ENCODE results near the gene GNG8.

Gene GNG8

DNA sequence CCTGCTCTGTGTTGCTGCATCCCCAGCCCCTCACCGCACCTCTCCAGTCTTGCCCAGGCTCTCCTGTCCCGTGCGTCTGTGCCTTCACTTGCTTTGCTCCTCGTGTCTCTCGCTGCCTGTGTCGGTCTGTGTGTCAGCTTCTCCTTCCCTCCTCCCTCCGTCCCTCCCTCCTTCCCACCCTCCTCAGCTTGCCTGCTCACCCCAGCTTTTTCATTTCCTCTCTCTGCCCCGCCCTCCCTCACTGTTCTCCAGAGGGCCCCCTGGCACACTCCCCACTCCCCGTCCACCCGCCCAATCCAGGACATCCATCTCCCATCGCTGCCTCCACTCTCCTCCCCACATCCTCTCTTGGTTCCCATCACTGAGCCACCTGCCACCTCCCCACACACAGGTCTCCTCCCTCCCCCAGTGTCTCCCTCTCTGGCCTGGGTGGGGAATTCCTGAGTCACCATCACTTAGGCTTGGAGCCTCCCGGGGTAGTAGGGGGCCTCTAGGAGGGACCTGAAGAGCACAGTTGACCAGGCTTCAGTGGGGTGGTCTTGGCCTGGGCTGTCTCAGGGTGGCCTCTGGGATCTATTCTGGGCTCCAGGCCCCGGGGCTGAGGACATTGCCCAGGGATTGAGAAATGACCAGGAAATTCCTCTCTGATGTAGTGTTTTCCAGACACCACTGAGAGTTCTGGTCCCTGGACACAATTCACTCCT is 10.9 kb downstream of the GNG8 start, which contains the start of gene PTGIR:
Gene PTGIR (minus strand): TSS at position 132 of the 704 bp plus-strand sequence. CDS start 864 bp downstream, outside the sequence.
- Histone ChIP-seq H3K36me3 (no peaks in the 10 kb centered on the region), H3K4me1 (ENCODE audit: control insufficient read depth in 1 of 2, insufficient read depth in 1 of 2, low read depth in 1 of 2, low read length in 1 of 2) (peaks cover 0 to 2% of the 10 kb centered on the region in 2 experiments), H3K4me3 (ENCODE audit: low read depth in 1 of 2, low read length in 1 of 2) (no peak within 1 kb of the TSS), H3K27me3 (peaks cover 29% of the 10 kb centered on the region), H3K9me3 (no peaks in the 10 kb centered on the region), H3K27ac (no peak within 1 kb of the TSS)
- TF ChIP-seq, protein P1, sequence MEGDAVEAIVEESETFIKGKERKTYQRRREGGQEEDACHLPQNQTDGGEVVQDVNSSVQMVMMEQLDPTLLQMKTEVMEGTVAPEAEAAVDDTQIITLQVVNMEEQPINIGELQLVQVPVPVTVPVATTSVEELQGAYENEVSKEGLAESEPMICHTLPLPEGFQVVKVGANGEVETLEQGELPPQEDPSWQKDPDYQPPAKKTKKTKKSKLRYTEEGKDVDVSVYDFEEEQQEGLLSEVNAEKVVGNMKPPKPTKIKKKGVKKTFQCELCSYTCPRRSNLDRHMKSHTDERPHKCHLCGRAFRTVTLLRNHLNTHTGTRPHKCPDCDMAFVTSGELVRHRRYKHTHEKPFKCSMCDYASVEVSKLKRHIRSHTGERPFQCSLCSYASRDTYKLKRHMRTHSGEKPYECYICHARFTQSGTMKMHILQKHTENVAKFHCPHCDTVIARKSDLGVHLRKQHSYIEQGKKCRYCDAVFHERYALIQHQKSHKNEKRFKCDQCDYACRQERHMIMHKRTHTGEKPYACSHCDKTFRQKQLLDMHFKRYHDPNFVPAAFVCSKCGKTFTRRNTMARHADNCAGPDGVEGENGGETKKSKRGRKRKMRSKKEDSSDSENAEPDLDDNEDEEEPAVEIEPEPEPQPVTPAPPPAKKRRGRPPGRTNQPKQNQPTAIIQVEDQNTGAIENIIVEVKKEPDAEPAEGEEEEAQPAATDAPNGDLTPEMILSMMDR (IDR thresholded peaks at IDR 0.05) = no peak

GRCh38 chr19:46623915-46624502 is 12.0 kb downstream of the GNG8 start:
- H3K4me3 ChIP-seq (ENCODE audit: low read depth in 1 of 2, low read length in 1 of 2) = no peak overlapping the region
- H3K36me3 ChIP-seq = no peaks in the 10 kb centered on the region
- TF ChIP-seq, protein P1 (IDR thresholded peaks at IDR 0.05) = no peak
- peaks cover 3 to 9% of the 10 kb centered on the region in 2 experiments for H3K4me1 ChIP-seq (ENCODE audit: control insufficient read depth in 1 of 2, insufficient read depth in 1 of 2, low read depth in 1 of 2, low read length in 1 of 2)
- H3K27me3 ChIP-seq = peaks cover 35% of the 10 kb centered on the region
- no peak overlapping the region for H3K27ac ChIP-seq
- H3K9me3 ChIP-seq = no peaks in the 10 kb centered on the region

- peaks cover 3 to 12% of the 10 kb centered on the region in 2 experiments for H3K4me1 ChIP-seq (ENCODE audit: control insufficient read depth in 1 of 2, insufficient read depth in 1 of 2, low read depth in 1 of 2, low read length in 1 of 2)
- H3K36me3 ChIP-seq = no peaks in the 10 kb centered on the region
- TF ChIP-seq, protein P1 (IDR thresholded peaks at IDR 0.05) = no peak
- no peak overlapping the region for H3K27ac ChIP-seq
- peaks cover 41% of the 10 kb centered on the region for H3K27me3 ChIP-seq
- no peak overlapping the region for H3K4me3 ChIP-seq (ENCODE audit: low read depth in 1 of 2, low read length in 1 of 2)
- H3K9me3 ChIP-seq = no peaks in the 10 kb centered on the region
These were observed 13.9 kb downstream of the GNG8 start for GRCh38 chr19:46622118-46622446.

GRCh38 chr19:46621191-46622117 is 14.5 kb downstream of the GNG8 start:
- Histone ChIP-seq H3K36me3 (no peaks in the 10 kb centered on the region), H3K9me3 (no peaks in the 10 kb centered on the region), H3K4me1 (ENCODE audit: control insufficient read depth in 1 of 2, insufficient read depth in 1 of 2, low read depth in 1 of 2, low read length in 1 of 2) (peaks cover 3 to 12% of the 10 kb centered on the region in 2 experiments), H3K4me3 (ENCODE audit: low read depth in 1 of 2, low read length in 1 of 2) (no peak overlapping the region), H3K27me3 (peaks cover 45% of the 10 kb centered on the region), H3K27ac (no peak overlapping the region)
- TF ChIP-seq, protein P1 (IDR thresholded peaks at IDR 0.05) = no peak

- Histone ChIP-seq H3K27me3 (peaks cover 45% of the 10 kb centered on the region), H3K36me3 (no peaks in the 10 kb centered on the region), H3K9me3 (no peaks in the 10 kb centered on the region), H3K4me1 (ENCODE audit: control insufficient read depth in 1 of 2, insufficient read depth in 1 of 2, low read depth in 1 of 2, low read length in 1 of 2) (peaks cover 3 to 12% of the 10 kb centered on the region in 2 experiments), H3K4me3 (ENCODE audit: low read depth in 1 of 2, low read length in 1 of 2) (no peak overlapping the region), H3K27ac (no peak overlapping the region)
- TF ChIP-seq, protein P1 (IDR thresholded peaks at IDR 0.05) = no peak
These were observed 15.3 kb downstream of the GNG8 start for GRCh38 chr19:46620716-46621115.
